HG03354 (cell line): ENCODE measurements around the gene ZBTB16.

Experiments used
- ATAC-seq: cut with Tn5 transposase; IDR thresholded peaks from one replicate; pipeline ENCODE4 v1.9.1; 2021; ENCODE audit warnings: mild to moderate bottlenecking; ENCODE audit not compliant: unreplicated experiment, poor library complexity, severe bottlenecking

Gene ZBTB16

DNA sequence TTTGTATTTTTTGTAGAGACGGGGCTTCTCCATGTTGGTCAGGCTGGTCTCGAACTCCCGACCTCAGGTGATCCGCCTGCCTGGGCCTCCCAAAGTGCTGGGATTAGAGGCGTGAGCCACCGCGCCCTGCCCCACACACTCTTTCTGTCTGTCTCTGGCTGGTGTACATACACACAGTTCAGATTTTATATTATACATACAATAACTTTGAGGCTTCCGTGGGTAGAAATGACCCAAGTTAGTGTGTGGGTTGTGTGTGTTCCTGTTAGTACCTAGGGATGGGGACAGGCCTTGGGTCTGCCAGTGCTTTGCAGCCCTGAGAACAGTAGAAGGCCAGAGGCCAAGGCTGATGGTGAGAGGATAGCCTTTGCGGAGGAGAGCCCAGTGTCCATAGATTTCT lies 2.8 kb downstream of the ZBTB16 start:
- no peak for ATAC-seq

DNA sequence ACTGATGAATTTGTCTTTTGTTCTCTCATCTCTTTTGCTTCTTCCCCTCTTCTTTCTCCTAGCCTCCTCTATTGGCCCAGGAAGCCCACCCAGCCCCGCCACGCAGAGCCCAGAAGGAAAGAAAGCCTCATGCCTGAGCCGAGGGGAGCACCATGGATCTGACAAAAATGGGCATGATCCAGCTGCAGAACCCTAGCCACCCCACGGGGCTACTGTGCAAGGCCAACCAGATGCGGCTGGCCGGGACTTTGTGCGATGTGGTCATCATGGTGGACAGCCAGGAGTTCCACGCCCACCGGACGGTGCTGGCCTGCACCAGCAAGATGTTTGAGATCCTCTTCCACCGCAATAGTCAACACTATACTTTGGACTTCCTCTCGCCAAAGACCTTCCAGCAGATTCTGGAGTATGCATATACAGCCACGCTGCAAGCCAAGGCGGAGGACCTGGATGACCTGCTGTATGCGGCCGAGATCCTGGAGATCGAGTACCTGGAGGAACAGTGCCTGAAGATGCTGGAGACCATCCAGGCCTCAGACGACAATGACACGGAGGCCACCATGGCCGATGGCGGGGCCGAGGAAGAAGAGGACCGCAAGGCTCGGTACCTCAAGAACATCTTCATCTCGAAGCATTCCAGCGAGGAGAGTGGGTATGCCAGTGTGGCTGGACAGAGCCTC lies 3.8 kb downstream of the ZBTB16 start:
- no peak for ATAC-seq

DNA sequence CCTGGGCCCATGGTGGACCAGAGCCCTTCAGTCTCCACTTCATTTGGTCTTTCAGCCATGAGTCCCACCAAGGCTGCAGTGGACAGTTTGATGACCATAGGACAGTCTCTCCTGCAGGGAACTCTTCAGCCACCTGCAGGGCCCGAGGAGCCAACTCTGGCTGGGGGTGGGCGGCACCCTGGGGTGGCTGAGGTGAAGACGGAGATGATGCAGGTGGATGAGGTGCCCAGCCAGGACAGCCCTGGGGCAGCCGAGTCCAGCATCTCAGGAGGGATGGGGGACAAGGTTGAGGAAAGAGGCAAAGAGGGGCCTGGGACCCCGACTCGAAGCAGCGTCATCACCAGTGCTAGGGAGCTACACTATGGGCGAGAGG lies 4.3 kb downstream of the ZBTB16 start:
- ATAC-seq = no peak

GRCh38 chr11:114064216-114064615 lies 4.7 kb downstream of the ZBTB16 start:
- ATAC-seq = no peak

DNA sequence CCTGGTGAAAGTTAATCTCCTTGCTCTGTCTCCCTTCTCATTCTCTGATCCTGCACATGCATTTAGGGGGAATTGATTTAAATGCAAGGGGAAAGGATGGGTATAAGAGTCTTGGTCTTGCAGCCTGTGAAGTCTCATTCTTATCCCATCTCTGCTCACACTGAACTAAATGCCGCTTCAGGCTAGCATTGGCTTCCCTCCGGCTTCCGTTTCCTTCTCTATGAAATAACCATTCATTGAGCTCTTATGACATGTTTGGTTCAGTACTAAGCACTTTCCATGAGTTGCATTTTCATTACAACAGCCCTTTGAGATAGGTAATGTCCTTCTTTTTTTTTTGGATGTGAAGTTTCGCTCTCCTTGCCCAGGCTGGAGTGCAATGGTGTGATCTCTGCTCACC lies 5.6 kb downstream of the ZBTB16 start:
- no peak for ATAC-seq

GRCh38 chr11:114066046-114066648 lies 6.6 kb downstream of the ZBTB16 start:
- ATAC-seq = no peak

DNA sequence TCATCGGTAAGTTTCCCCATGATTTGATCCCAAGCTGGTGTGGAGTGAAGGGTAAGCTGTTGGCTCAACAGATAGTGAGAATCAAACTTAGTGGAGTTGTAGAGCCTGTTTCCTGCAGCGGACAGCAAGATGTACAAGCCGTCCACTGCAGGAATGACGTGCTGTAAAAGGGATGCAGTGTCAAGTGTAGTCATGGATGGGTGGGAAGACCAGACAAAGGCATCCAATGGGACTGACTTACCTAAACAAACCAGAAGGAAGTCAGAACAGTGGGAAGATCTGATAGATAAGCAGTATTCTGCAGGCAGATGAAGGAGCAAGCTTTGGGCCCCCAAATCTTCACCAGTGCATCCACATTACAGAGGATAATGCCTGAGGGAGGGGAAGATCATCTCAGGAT lies 8.8 kb downstream of the ZBTB16 start:
- no peak for ATAC-seq

GRCh38 chr11:114070464-114071139 lies 11.1 kb downstream of the ZBTB16 start:
- ATAC-seq = no peak

DNA sequence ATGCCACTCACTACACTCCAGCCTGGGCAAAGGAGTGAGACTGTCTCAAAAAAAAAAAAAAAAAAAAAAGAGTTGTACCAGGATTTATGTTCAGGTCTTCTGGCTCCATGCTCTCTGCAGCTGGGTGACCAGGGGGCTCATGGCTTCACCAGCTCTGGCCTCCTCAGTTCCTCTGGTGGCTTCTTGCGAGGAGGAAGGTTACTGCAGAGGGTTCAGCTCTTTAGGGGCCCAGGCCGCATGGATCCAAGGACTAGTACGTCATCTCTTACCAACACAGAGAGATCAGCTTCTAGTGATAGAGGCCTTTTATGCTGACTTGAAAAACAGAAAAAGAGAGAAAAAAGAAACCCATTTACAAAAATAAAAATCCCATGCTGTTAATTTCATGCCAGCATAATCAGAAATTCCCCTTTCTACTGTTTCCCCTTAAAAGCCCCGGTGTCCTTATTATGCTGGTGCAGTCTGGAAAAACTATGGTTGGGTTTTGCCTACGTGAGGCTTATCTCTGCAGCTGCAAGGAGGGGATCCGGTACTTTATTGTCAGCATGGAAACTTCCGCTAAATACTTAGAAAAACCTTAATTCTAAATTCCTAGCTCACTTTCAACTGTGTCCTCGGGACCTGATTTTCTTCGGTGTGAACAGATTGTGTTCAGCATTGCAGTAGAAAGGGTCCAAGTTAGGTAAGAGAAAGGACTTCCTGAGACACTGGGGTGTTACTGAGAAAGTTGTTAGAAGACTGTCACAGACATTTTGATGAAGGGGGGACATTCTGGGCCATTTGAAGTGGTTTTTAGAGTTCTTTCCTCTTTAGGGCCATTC lies 13.7 kb downstream of the ZBTB16 start:
- no peak for ATAC-seq

DNA sequence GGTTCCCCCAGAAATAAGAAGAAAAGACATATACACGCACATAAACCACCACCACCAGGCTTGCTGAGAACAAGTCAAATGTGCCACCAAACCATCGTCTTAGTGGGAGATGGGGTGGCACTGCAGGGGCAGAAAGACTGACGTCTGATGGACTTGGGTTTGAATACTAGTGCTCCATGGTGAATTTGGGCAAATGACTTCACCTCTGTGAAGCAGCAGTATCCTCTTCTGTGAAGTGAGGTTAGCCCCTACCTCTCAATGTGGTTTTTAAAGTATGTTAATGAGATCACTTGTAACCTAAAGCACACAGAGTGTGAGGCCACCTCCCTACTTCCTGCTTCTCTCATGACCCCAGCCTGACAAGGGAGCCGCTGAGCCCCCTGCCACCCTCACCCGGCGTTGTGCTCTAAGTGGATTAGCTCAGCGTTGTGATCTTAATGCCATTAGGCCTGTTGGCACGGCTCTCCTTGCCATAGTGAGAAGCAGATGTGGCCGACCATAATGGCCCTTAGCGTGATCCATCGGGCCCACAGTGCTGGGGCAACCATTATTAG lies 14.4 kb downstream of the ZBTB16 start:
- ATAC-seq = no peak

- ATAC-seq = no peak
Observed at GRCh38 chr11:114074546-114075343, 15.2 kb downstream of the ZBTB16 start.

DNA sequence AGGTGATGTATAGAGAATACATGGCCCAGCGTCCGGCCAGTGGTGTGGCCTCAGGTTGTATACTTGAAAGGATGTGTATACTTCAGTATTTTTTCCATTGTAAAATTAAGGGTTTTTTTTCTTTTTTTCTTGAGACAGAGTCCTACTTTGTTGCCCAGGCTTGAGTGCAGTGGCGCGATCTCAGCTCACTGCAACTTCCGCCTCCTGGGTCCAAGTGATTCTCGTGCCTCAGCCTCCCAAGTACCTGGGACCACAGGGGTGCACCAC lies 15.8 kb downstream of the ZBTB16 start:
- no peak for ATAC-seq

GRCh38 chr11:114075891-114076441 lies 16.5 kb downstream of the ZBTB16 start:
- ATAC-seq = no peak

DNA sequence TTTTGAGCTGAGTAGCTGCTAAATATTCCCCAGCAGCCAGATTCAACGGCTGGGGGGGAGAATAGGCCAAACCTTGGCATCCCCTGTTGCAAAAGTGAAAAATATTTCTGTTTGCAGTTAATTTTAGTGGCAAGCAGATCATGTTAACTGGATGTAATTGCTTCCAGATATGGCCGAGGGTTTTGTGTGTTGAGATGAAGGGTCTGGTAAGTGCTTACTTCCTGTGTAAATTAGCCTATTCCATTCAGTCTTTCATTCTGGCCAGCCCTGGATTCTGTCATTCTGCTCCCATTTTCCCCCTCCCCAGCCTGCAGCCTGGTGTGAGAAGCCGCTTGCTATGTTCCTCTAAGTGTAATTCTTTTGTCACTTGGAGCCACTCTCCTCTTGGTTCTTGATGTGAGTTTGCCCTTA lies 17.4 kb downstream of the ZBTB16 start:
- ATAC-seq = no peak

GRCh38 chr11:114077482-114078305 lies 18.2 kb downstream of the ZBTB16 start:
- ATAC-seq = no peak

- no peak for ATAC-seq
Observed at GRCh38 chr11:114078423-114078822, 18.9 kb downstream of the ZBTB16 start.

DNA sequence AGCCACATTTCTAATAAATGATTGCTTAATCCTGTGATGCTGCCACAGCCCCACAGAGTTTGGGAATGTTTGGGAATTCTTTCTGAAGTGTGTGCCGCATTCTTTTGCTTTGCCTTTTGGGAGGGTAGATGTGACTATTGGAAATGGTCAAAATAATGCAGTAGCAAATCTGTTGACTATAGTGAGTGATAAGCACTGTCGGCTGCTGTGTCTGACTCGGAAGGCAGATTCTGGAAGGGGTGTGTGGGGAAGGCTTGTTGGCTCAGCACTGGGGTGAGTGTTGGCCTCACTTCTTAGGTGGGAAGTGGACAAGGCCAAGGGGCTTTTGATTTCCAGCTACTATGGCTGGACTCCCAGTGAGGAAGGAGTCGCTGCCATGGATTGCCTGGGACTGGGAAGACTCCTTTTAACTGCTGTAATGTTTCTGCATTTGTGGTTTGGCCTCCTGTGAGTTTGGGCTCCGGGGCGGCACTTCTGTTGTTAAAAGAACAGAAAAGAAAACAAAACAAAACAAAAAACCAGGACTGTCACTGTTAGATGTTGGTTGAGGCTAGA lies 20.1 kb downstream of the ZBTB16 start:
- ATAC-seq = no peak

DNA sequence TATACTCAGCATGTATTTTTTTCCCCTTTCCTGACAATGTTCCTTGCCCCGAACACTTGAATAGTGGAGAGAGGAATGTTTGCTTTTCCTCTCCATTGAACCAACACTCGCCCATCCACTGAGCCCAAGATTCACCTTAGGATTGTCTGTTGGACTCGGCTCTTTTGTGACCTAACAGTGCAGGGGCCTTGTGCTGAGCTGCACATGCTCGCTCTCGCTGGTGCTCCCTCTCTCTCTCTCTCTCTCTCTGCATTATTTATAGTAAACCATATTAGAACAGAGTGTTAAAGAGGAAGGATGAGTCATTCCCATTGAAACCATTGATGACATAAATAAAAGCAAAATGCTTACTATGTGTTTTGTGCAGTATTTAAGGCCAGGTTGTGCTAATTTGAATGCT lies 20.7 kb downstream of the ZBTB16 start:
- no peak for ATAC-seq
